Central memory CD8-positive, alpha-beta T cell (primary cell): ENCODE results near the gene SEMA4B.
A peak's percentile ranks its signal among the peaks of the same experiment; 100 is the strongest.

Source experiments
- ATAC-seq: fragments of 150-1000 bp; cut with Tn5 transposase; replicated peaks from 2 replicates; pipeline ENCODE4 v1.10.0; 2022; ENCODE audit warnings: mild to moderate bottlenecking, moderate FRiP score, moderate number of reproducible peaks; ENCODE audit not compliant: poor library complexity, severe bottlenecking; ENCODE audit errors: extremely low read depth
- DNase-seq, 2 donors: peaks; one replicate each; pipeline ENCODE4 v3.0.0; 2021; ENCODE audit warnings: low spot score in 2 of 2
- H3K27ac Mint-ChIP-seq: one replicate; pipeline ENCODE4 v1.8.0; 2022; ENCODE audit warnings: low read depth, mild to moderate bottlenecking, moderate library complexity, mixed read lengths
- H3K27me3 Mint-ChIP-seq: one replicate; pipeline ENCODE4 v1.8.0; 2022; ENCODE audit warnings: mixed read lengths
- H3K36me3 Mint-ChIP-seq: one replicate; pipeline ENCODE4 v1.8.0; 2022; ENCODE audit warnings: mild to moderate bottlenecking, moderate library complexity, mixed read lengths; ENCODE audit not compliant: insufficient read depth
- H3K4me1 Mint-ChIP-seq: one replicate; pipeline ENCODE4 v1.8.0; 2022; ENCODE audit warnings: mixed read lengths
- H3K4me3 Mint-ChIP-seq: one replicate; pipeline ENCODE4 v1.8.0; 2022; ENCODE audit warnings: mild to moderate bottlenecking, moderate library complexity, mixed read lengths
- H3K9me3 Mint-ChIP-seq: one replicate; pipeline ENCODE4 v1.8.0; 2022; ENCODE audit warnings: mixed read lengths

The SEMA4B gene

GRCh38 chr15:90228960-90229359 is 27.8 kb downstream of the SEMA4B start:
- Mint-ChIP-seq H3K27me3 (no peaks in the 10 kb centered on the region), H3K4me1 (peaks cover 42% of the 10 kb centered on the region), H3K9me3 (no peaks in the 10 kb centered on the region), H3K27ac (peak overlapping the region; percentile 99), H3K36me3 (peaks cover 45% of the 10 kb centered on the region), H3K4me3 (peak overlapping the region; percentile 25)
- no peak for ATAC-seq
- no peak for DNase-seq

- DNase-seq (no peak), ATAC-seq (no peak)
- H3K4me1 Mint-ChIP-seq, result peaks cover 50% of the 10 kb centered on the region
- H3K4me3 Mint-ChIP-seq, result peak overlapping the region; percentile 77
- H3K27me3 Mint-ChIP-seq, result no peaks in the 10 kb centered on the region
- peak overlapping the region; percentile 99 for H3K27ac Mint-ChIP-seq
- no peaks in the 10 kb centered on the region for H3K9me3 Mint-ChIP-seq
- H3K36me3 Mint-ChIP-seq, result peaks cover 52% of the 10 kb centered on the region
Observed at GRCh38 chr15:90230071-90230494, 29.0 kb downstream of the SEMA4B start.

- Mint-ChIP-seq H3K4me3 (peak overlapping the region; percentile 77), H3K27ac (peak overlapping the region; percentile 99), H3K9me3 (no peaks in the 10 kb centered on the region), H3K4me1 (peaks cover 52% of the 10 kb centered on the region), H3K36me3 (peaks cover 53% of the 10 kb centered on the region), H3K27me3 (no peaks in the 10 kb centered on the region)
- ATAC-seq, result no peak
- DNase-seq, result no peak
Observed at GRCh38 chr15:90230610-90231009, 29.5 kb downstream of the SEMA4B start.

- H3K9me3 Mint-ChIP-seq, result no peaks in the 10 kb centered on the region
- peaks cover 52% of the 10 kb centered on the region for H3K4me1 Mint-ChIP-seq
- H3K27me3 Mint-ChIP-seq, result no peaks in the 10 kb centered on the region
- peak; percentile 66 to 85 for DNase-seq
- peak; percentile 76 for ATAC-seq
- H3K36me3 Mint-ChIP-seq, result peaks cover 49% of the 10 kb centered on the region
- peak overlapping the region; percentile 77 for H3K4me3 Mint-ChIP-seq
- H3K27ac Mint-ChIP-seq, result peak overlapping the region; percentile 99
Observed at GRCh38 chr15:90231028-90232017, 30.2 kb downstream of the SEMA4B start.

GRCh38 chr15:90232196-90232595 is 31.1 kb downstream of the SEMA4B start:
- Mint-ChIP-seq H3K9me3 (no peaks in the 10 kb centered on the region), H3K27ac (peak overlapping the region; percentile 99), H3K4me3 (peak overlapping the region; percentile 77), H3K36me3 (peaks cover 47% of the 10 kb centered on the region), H3K27me3 (no peaks in the 10 kb centered on the region), H3K4me1 (peaks cover 52% of the 10 kb centered on the region)
- no peak for DNase-seq
- no peak for ATAC-seq

GRCh38 chr15:90232941-90233386 is 31.8 kb downstream of the SEMA4B start:
- Mint-ChIP-seq H3K27me3 (no peaks in the 10 kb centered on the region), H3K4me1 (peaks cover 52% of the 10 kb centered on the region), H3K9me3 (no peaks in the 10 kb centered on the region), H3K36me3 (peaks cover 47% of the 10 kb centered on the region), H3K4me3 (peak overlapping the region; percentile 77), H3K27ac (peak overlapping the region; percentile 99)
- no peak for DNase-seq
- no peak for ATAC-seq

- peak; percentile 76 for ATAC-seq
- H3K4me1 Mint-ChIP-seq, result peaks cover 52% of the 10 kb centered on the region
Observed at GRCh38 chr15:90233387-90234095, 32.4 kb downstream of the SEMA4B start, which contains the start of gene CIB1. TSS of gene CIB1 (minus strand) at chr15:90233941. CDS start at chr15:90233885, 56 bp downstream.

GRCh38 chr15:90234096-90234988 is 33.2 kb downstream of the SEMA4B start, which contains the start of gene GDPGP1:
TSS of gene GDPGP1 (plus strand) at chr15:90234209. CDS start at chr15:90240909, 6,700 bp downstream.
- ATAC-seq (peak; percentile 67), DNase-seq (peak in 1 of 2 donors; percentile 80)
- H3K4me1 Mint-ChIP-seq, result peaks cover 45% of the 10 kb centered on the region
- peak within 1 kb of the TSS; percentile 77 for H3K4me3 Mint-ChIP-seq
- peaks cover 48% of the 10 kb centered on the region for H3K36me3 Mint-ChIP-seq
- no peaks in the 10 kb centered on the region for H3K9me3 Mint-ChIP-seq
- peak within 1 kb of the TSS; percentile 99 for H3K27ac Mint-ChIP-seq
- no peaks in the 10 kb centered on the region for H3K27me3 Mint-ChIP-seq

More at GRCh38 chr15:90233387-90234095, 32.4 kb downstream of the SEMA4B start, which contains the start of gene CIB1:
- Mint-ChIP-seq H3K36me3 (peaks cover 51% of the 10 kb centered on the region), H3K27ac (peak within 1 kb of the TSS; percentile 99), H3K9me3 (no peaks in the 10 kb centered on the region), H3K27me3 (no peaks in the 10 kb centered on the region), H3K4me3 (peak within 1 kb of the TSS; percentile 77)
- DNase-seq, result peak; percentile 90 to 97

- DNase-seq (no peak), ATAC-seq (no peak)
- H3K27me3 Mint-ChIP-seq, result no peaks in the 10 kb centered on the region
- peaks cover 15% of the 10 kb centered on the region for H3K36me3 Mint-ChIP-seq
- H3K4me3 Mint-ChIP-seq, result no peak overlapping the region
- H3K9me3 Mint-ChIP-seq, result no peaks in the 10 kb centered on the region
- no peak overlapping the region for H3K27ac Mint-ChIP-seq
- H3K4me1 Mint-ChIP-seq, result peaks cover 9% of the 10 kb centered on the region
Observed at GRCh38 chr15:90239371-90239770, 38.2 kb downstream of the SEMA4B start.

- DNase-seq (no peak), ATAC-seq (no peak)
- H3K4me1 Mint-ChIP-seq, result no peaks in the 10 kb centered on the region
- H3K27ac Mint-ChIP-seq, result no peak overlapping the region
- no peak overlapping the region for H3K4me3 Mint-ChIP-seq
- no peaks in the 10 kb centered on the region for H3K27me3 Mint-ChIP-seq
- H3K36me3 Mint-ChIP-seq, result peaks cover 10% of the 10 kb centered on the region
- no peaks in the 10 kb centered on the region for H3K9me3 Mint-ChIP-seq
Observed at GRCh38 chr15:90240856-90241255, 39.7 kb downstream of the SEMA4B start.

- Mint-ChIP-seq H3K4me1 (no peaks in the 10 kb centered on the region), H3K27me3 (no peaks in the 10 kb centered on the region), H3K9me3 (no peaks in the 10 kb centered on the region), H3K36me3 (peaks cover 10% of the 10 kb centered on the region), H3K4me3 (no peak overlapping the region), H3K27ac (no peak overlapping the region)
- DNase-seq (no peak), ATAC-seq (no peak)
Observed at GRCh38 chr15:90241343-90242192, 40.4 kb downstream of the SEMA4B start.
